ENCODE measurements around the gene CERK.

DNA sequence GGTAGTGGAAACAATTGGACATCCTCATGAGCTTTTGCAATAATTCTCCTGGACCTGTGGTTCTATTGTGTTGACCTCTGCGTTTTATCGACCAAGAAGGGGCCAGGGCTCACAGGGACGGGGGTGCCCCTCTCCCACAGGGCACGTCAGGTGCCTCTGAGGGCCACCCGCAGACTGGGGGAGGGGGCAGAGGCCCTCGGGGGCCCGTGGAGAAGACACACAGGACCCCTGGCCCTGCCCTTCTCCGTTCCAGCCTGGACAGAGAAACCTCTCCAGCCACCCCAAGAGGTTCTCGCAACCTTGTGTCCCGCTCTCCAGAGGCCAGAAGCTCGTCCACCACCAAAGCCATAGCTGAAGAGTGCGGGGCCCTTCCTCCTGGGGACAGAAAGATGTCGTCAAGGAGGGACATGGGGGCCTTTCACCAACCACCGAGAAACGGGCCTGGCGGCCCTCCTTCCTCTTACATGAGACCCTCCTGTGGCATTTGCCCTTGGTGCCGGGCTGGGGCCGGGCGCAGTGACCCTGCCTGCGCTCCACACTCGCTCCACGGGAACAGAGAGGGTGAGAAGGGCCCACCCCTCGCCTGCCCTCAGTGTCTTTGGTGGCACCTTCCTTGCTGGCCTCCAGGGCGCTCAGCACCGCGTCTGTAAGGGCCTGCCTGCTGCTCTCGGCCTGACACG, 60.6 kb downstream of the CERK start:
- no peak for TF ChIP-seq EZH2 (optimal IDR thresholded peaks at IDR 0.05; ENCODE audit: low read depth, low read length)
- no peak for TF ChIP-seq CTCF (IDR thresholded peaks at IDR 0.05; ENCODE audit: low read length)
- no peak for TF ChIP-seq EZH2phosphoT487 (IDR thresholded peaks at IDR 0.05; ENCODE audit: low read length)
